GM12891 (cell line): ENCODE measurements around the gene LCN2.

ENCODE experiments used
- POLR2A ChIP-seq: IDR thresholded peaks from 2 replicates; pipeline ENCODE4 v1.6.1; 2011; ENCODE audit warnings: low read depth, low read length, control low read depth
- POLR2AphosphoS5 ChIP-seq: IDR thresholded peaks from 2 replicates; pipeline ENCODE4 v1.6.1; 2011; ENCODE audit warnings: low read depth, low read length, control low read depth

- TF ChIP-seq POLR2AphosphoS5 (no peak), POLR2A (no peak)
Measured at GRCh38 chr9:128102196-128102595, 47.1 kb upstream of the LCN2 start.
